Activated CD4-positive, alpha-beta T cell treated with anti-CD3 and anti-CD28 coated beads, Interleukin-2, amount 50 U/mL, for 48 hours (primary cell): Measurements from ENCODE around the gene LRMDA.

Experiments used
- DNase-seq, 2 experiments: peaks; one replicate each; pipeline ENCODE4 v3.0.0-alpha.2; 2020

LRMDA gene

DNA sequence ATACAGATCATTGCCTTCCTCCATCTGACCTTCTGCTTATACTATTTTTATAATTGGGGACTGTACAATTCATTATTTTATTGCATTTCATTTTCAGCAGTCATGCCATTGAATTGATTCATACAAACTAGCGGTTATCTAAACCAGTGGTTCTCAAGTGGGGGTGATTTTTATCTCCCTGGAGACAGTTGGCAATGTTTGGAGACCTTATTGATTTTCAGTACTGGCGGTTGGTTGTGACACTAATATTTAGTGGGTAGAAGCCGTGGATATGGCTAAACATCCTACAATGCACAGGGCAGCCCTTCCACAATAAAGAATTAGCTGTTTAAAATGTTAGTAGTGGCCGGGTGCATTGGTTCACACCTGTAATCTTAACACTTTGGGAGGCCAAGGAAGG, 765.9 kb downstream of the LRMDA start:
- DNase-seq, result no peak

- DNase-seq, result no peak
Measured at GRCh38 chr10:76198287-76199035, 767.0 kb downstream of the LRMDA start.

DNA sequence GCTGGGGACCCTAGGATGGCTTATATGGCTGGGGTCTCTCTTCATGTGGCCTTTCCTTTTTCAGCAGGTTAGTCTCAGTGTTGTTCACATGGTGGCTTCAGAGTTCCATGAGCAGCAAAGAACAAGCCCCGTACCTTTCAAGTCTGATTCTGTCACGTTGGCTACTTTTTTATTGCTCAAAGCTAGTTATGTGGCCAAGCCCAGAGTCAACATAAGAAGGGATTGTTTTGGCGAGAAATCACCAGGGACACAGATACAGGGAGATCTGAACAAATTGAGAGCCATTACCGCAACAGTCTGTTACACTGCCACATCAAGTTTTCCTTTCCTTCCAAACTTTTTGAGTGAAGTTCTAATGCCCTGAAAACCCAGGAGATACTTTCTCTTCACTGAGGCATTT, 770.5 kb downstream of the LRMDA start:
- DNase-seq, result no peak

- DNase-seq, result no peak
Measured at GRCh38 chr10:76202777-76203176, 771.4 kb downstream of the LRMDA start.

DNA sequence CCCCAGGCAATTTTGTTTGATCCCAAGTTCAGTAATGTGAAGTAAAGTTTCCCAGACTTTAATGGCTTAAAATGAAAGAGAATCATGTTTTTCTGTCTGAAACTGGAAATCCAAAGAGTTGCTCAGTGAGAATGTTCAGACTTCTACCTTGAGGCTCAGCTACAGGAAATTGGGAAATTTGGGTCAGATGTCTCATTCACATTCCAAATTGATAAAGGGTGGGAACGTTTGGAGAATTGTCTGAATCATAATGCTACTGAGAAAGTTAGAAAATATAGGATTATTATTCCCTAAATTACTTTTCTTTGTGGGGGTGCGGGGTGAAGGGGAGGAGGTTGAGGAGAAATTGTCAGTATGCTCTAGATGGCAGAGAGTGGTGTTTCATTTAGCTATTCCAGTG, 773.9 kb downstream of the LRMDA start:
- DNase-seq, result no peak

GRCh38 chr10:76206797-76207352, 775.5 kb downstream of the LRMDA start:
- DNase-seq, result no peak

DNA sequence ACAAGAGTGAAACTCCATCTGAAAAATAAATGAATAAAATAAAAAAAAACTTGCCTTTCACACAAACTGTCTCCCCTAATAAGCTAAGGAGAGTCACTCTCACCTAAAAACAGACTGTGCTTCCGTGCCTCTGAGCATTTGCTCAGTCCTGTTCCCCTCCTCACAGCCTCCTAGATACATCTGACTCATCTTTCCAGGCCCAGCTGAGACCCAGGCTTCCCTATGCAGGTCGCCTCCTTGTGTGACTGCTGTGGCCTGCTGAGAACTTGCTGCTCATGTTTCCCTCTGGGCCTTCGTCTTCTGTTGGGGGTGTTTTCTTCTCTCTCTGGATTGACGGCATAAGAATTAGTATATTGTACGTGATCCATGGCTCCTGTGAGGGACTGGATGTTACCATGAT, 777.7 kb downstream of the LRMDA start:
- DNase-seq, result no peak

GRCh38 chr10:76210211-76210610, 778.8 kb downstream of the LRMDA start:
- no peak for DNase-seq

DNA sequence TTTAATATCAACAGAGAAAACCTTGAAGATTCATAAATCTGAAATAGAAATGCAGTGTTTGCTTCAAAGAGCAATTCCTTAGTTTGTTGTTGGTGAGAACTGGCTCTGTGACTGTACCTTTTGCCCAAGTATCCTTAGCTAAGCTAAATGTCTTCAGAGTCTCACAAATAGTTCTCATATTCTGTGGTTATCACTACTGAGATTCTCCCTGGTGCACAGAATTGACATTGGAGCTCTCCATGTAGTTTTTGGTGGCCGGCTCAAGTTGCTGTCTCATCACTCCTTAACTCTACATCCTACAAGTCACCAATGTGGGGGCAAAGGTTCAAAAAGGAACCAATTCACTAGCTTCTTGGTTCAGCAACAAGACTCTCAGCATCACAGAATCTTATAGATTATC, 780.3 kb downstream of the LRMDA start:
- no peak for DNase-seq

DNA sequence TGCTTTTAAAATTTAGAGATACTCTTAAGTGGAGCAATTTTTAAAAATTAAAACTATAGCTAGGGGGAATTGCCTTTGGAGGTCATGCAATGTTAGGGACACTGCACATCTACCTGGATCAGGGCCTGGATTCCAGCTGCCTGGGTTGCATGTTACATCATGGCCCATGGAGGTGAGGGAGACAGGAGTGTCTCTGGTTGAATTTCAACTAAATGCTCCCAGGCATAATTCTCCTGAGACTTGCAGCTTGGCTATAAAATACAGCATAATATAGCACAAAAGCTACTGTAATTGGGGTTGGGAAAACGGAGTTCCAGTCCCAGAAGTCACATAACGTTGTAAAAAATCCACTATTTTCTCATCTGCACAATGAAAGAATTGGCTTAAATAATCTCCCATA, 782.5 kb downstream of the LRMDA start:
- no peak for DNase-seq

- DNase-seq, result no peak
Measured at GRCh38 chr10:76218035-76218434, 786.6 kb downstream of the LRMDA start.

DNA sequence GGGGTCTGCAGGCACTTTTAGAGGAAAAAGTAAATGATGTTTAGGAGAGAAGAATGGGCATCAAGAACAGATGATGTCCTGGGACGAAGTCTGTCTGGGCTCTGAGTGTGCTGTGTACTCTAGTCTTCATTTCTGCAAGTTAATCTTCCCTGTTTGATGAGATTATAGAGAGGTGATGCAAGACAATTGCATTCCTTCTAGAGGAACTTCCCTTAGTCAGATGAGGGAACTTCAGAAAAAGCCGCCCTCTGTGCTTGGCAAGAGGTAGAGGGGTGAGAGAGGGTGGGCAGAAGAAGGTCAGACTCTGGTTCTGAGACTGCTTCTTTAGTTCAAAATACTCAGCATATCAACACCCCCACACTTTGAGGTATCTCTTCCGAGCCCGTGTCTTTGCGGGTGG, 797.9 kb downstream of the LRMDA start:
- DNase-seq, result no peak

DNA sequence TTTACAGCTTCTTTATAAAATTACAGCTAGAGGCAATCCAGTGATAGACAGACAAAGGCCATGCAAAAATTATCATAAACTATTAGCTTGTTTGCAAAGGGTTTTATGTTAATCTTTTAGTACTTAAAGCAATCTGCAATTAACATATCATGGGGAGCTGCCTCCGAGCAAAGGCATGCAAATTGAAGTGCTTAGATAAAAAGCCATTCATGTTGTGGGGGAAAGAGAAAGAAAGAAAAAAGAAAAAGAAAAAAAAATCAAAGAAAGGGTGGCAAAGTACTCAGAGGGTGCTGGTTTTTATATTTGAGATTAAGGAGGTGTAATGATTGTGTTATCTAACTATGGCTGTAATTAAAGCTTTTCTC, 799.5 kb downstream of the LRMDA start:
- no peak for DNase-seq

GRCh38 chr10:76231286-76231934, 800.0 kb downstream of the LRMDA start:
- no peak for DNase-seq

GRCh38 chr10:76234499-76235226, 803.2 kb downstream of the LRMDA start:
- no peak for DNase-seq

DNA sequence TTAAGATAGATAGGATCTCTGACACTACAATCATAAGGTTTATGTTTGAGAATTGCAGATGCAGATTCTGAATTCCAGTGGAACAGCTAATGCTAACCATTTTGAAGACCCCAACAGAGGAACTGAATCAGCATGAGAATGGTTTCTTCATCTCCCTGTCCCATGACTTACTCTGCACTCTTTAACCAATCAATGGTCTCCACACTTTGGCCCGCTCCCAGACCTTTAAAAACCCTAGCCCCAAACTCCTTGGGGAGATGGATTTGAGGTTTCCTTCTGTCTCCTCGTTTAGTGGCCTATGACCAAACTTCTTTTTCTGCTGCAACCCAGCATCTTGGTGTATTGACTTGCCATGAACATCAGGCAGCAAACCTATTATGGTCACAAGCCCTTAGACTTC, 804.9 kb downstream of the LRMDA start:
- no peak for DNase-seq

DNA sequence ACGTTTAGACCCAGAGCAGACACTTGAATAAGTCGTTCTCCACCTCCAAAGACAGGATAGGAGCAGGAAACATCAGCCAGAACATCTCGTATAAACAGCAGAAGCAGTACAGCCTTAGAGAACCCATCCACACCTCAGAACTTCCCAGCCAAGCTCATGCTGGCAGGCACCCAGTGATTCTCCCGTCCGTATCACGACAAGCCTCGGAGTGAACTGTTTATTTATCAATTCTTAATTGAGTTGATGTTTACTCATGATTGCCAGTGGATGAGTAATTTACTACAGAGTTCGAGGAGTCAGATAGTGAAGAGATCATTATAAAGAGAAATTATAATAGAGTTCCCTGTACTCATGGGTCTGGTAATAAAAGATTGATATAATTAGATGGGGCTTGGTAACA, 811.5 kb downstream of the LRMDA start:
- DNase-seq, result no peak

GRCh38 chr10:76244061-76244686, 812.8 kb downstream of the LRMDA start:
- DNase-seq, result no peak

- no peak for DNase-seq
Measured at GRCh38 chr10:76245951-76246495, 814.6 kb downstream of the LRMDA start.

DNA sequence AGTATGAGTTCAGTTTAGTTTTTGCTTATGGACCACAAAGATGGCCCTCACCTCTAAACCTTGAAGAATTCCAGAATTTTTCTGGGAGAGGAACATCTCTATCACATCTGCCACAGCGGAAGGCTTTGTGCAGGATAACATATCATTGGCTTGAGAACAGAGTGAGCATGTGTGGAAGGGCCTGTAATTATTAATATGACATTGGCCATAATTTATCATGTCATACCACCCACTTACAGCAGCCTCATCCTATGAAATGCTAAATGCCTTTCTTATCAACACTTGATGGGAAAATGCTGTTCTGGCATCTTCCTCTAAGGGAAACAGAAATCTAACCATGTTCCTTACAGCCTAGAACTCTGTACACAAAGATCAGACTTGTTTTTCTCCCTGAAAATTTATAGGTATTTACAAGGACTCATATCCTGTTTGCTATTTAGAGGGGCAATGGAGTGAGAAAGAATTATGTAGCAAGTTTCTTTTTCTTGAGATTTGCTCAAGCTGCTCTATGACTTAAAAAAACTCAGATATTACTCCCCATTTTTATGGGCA, 817.3 kb downstream of the LRMDA start:
- DNase-seq, result no peak

DNA sequence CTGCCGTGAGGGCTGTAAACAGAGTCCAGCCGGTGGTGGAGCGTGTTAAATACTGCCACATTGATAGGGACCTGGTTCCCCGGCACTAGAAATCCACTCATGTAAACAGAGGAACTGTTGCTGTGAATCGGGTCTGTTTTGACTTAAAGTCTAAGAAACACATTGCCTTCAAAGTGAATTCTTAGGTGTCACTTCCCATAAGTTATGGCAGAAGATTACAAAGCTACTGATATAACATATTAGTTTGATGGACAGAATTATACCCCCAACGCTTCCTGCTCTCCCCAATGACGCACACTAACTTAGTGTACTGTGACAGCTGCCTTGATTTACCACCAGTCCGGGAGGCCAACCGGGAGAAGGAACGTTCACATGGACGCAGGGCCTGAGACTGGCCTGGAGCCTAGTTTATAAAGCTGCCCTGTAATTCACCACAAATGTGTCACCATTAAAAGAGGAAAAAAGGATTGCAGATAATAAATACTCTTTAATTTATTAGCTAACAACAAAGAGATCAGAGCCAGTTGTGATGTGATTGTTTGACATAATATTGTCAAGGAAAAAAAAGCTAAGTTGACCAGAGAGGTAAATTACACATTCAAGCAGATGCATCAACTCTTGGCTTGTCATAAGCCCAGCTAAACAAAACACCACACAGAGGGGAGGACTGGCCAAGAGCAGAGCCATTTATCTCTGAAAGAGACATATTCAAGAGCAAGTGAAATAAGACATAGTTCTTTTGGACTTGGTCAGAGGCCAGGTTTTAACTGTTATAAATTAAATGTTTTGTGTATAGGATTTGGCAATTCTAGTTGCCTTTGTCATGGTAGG, 820.6 kb downstream of the LRMDA start:
- no peak for DNase-seq

GRCh38 chr10:76252733-76253132, 821.3 kb downstream of the LRMDA start:
- DNase-seq, result no peak
